Common myeloid progenitor, CD34-positive (primary cell): ENCODE measurements around the gene PCP4.

Source experiments
- CTCF ChIA-PET: fragments of 350-600 bp; sonication (Branson Sonifier 250); formaldehyde crosslinking; loops from one replicate; lab custom pipeline; 2021; ENCODE audit warnings: antibody characterized with exemption; lab: Charles Lee
- POLR2A ChIA-PET: fragments of 350-600 bp; sonication (Branson Sonifier 250); formaldehyde crosslinking; loops from one replicate; lab custom pipeline; 2021; ENCODE audit warnings: antibody characterized with exemption; lab: Charles Lee
- DNase-seq, 3 donors: peaks; one replicate each; pipeline versions ENCODE4 v3.0.0 to v3.0.0-alpha.2; 2013
- H3K27ac ChIP-seq, 2 experiments: 1 replicate in 1 of 2; 2 replicates in 1 of 2; pipeline ENCODE4 v1.7.0; 2013; ENCODE audit warnings: inconsistent platforms in 2 of 2, low read length in 2 of 2, mild to moderate bottlenecking in 2 of 2, low read depth in 1 of 2, moderate library complexity in 1 of 2; ENCODE audit not compliant: severe bottlenecking in 2 of 2, insufficient read depth in 1 of 2, poor library complexity in 1 of 2
- H3K27me3 ChIP-seq, 5 experiments: replicated peaks in 2 of 5; 1 replicate in 3 of 5; 2 replicates in 2 of 5; pipeline versions ENCODE4 v1.6.1 to v1.7.0; 2013; ENCODE audit warnings: low read length in 4 of 5, mild to moderate bottlenecking in 2 of 5, moderate library complexity in 2 of 5, inconsistent platforms in 1 of 5; ENCODE audit not compliant: insufficient read depth in 5 of 5, control insufficient read depth in 4 of 5
- H3K36me3 ChIP-seq, 4 experiments: 1 replicate in 2 of 4; 2 replicates in 2 of 4; pipeline versions ENCODE4 v1.6.1 to v1.7.0; 2013; ENCODE audit warnings: low read length in 3 of 4, control low read depth in 1 of 4, mild to moderate bottlenecking in 1 of 4; ENCODE audit not compliant: control insufficient read depth in 4 of 4, insufficient read depth in 4 of 4
- H3K4me1 ChIP-seq, 4 experiments: 1 replicate in 3 of 4; 2 replicates in 1 of 4; pipeline versions ENCODE4 v1.6.1 to v1.7.1; 2013; ENCODE audit warnings: low read length in 3 of 4, mild to moderate bottlenecking in 3 of 4, control low read depth in 1 of 4, inconsistent platforms in 1 of 4, moderate library complexity in 1 of 4; ENCODE audit not compliant: control insufficient read depth in 4 of 4, insufficient read depth in 4 of 4; ENCODE audit errors: control extremely low read depth in 1 of 4
- H3K4me3 ChIP-seq, 7 experiments: 1 replicate in 4 of 7; 2 replicates in 3 of 7; pipeline versions ENCODE4 v1.5.1 to v1.7.0; 2013; ENCODE audit warnings: mild to moderate bottlenecking in 7 of 7, low read length in 6 of 7, moderate library complexity in 6 of 7, inconsistent platforms in 2 of 7, low read depth in 2 of 7, control low read depth in 1 of 7; ENCODE audit not compliant: insufficient read depth in 4 of 7, control insufficient read depth in 1 of 7; ENCODE audit errors: extremely low read depth in 1 of 7
- H3K9me3 ChIP-seq, 5 experiments: 1 replicate in 4 of 5; 2 replicates in 1 of 5; pipeline versions ENCODE4 v1.6.1 to v1.7.1; 2013; ENCODE audit warnings: low read length in 4 of 5, mild to moderate bottlenecking in 2 of 5, inconsistent platforms in 1 of 5, low read depth in 1 of 5, moderate library complexity in 1 of 5; ENCODE audit not compliant: control insufficient read depth in 4 of 5, insufficient read depth in 2 of 5; ENCODE audit errors: control extremely low read depth in 1 of 5
- WGBS: methylation state at CpG from one replicate; pipeline ENCODE4 v1.1.5; 2013; ENCODE audit not compliant: insufficient coverage; 5-methylcytosine and 5-hydroxymethylcytosine counted together

The PCP4 gene

GRCh38 chr21:39971956-39972355 lies 104.7 kb downstream of the PCP4 start:
- ChIA-PET CTCF (no interaction called here), POLR2A (no interaction called here)
- Histone ChIP-seq H3K9me3 (peaks cover 0 to 6% (median 4%) of the 10 kb centered on the region in 5 experiments), H3K27me3 (no peaks in the 10 kb centered on the region), H3K4me3 (no peak overlapping the region), H3K27ac (no peak overlapping the region), H3K36me3 (no peaks in the 10 kb centered on the region), H3K4me1 (no peaks in the 10 kb centered on the region)
- WGBS = 83% methylated on average over 1 of the region's 2 CpGs
- DNase-seq = no peak

- WGBS = 83% methylated on average over 3 of the region's 4 CpGs
- H3K27ac ChIP-seq = no peak overlapping the region
- CTCF ChIA-PET = no interaction called here
- H3K4me1 ChIP-seq = no peaks in the 10 kb centered on the region
- no peaks in the 10 kb centered on the region for H3K36me3 ChIP-seq
- no peak overlapping the region for H3K4me3 ChIP-seq
- DNase-seq = no peak
- no peaks in the 10 kb centered on the region for H3K27me3 ChIP-seq
- peaks cover 0 to 6% (median 4%) of the 10 kb centered on the region in 5 experiments for H3K9me3 ChIP-seq
- POLR2A ChIA-PET = no interaction called here
Measured at GRCh38 chr21:39972471-39972870, 105.2 kb downstream of the PCP4 start.

GRCh38 chr21:39972976-39973770 lies 105.9 kb downstream of the PCP4 start:
- CTCF ChIA-PET = no interaction called here
- H3K27ac ChIP-seq = no peak overlapping the region
- 96% methylated on average over 14 of the region's 14 CpGs for WGBS
- H3K27me3 ChIP-seq = peaks cover 0 to 2% (median 0%) of the 10 kb centered on the region in 5 experiments
- H3K4me1 ChIP-seq = no peaks in the 10 kb centered on the region
- no peaks in the 10 kb centered on the region for H3K36me3 ChIP-seq
- H3K9me3 ChIP-seq = peaks cover 0 to 6% (median 3%) of the 10 kb centered on the region in 5 experiments
- POLR2A ChIA-PET = no interaction called here
- H3K4me3 ChIP-seq = no peak overlapping the region
- no peak for DNase-seq

GRCh38 chr21:39976800-39977199 lies 109.6 kb downstream of the PCP4 start:
- H3K27ac ChIP-seq = no peak overlapping the region
- H3K4me1 ChIP-seq = no peaks in the 10 kb centered on the region
- POLR2A ChIA-PET = no interaction called here
- peaks cover 0 to 6% (median 2%) of the 10 kb centered on the region in 5 experiments for H3K9me3 ChIP-seq
- 82% methylated on average over 3 of the region's 5 CpGs for WGBS
- H3K4me3 ChIP-seq = no peak overlapping the region
- CTCF ChIA-PET = no interaction called here
- DNase-seq = no peak
- peaks cover 0 to 4% (median 0%) of the 10 kb centered on the region in 5 experiments for H3K27me3 ChIP-seq
- H3K36me3 ChIP-seq = no peaks in the 10 kb centered on the region
